GM11168 (cell line): ENCODE results near the gene DSC1.
"Not testable (repeated sequence)": the region's sequence is repeated elsewhere in the genome, so short reads cannot be mapped to it uniquely, and the experiment has no call there.

Experiments
- in situ Hi-C: fragments of 300-500 bp; cut with MboI; formaldehyde crosslinking; loops from one replicate; pipeline ENCODE4 v1.12.0; 2022; ENCODE audit warnings: low sequenced_read_pairs; ENCODE audit not compliant: unreplicated experiment

Gene DSC1

GRCh38 chr18:31162825-31163435 is at the start of gene DSC1:
TSS of gene DSC1 (minus strand) at chr18:31162856. CDS start at chr18:31162594, 262 bp downstream.
- in situ Hi-C loops, result no loop called here

- in situ Hi-C loops, result no loop called here
Observed at GRCh38 chr18:31211047-31211446, 48.4 kb upstream of the DSC1 start.

- in situ Hi-C loops, result no loop called here
Observed at GRCh38 chr18:31209041-31209440, 46.4 kb upstream of the DSC1 start.

GRCh38 chr18:31207391-31207790 is 44.7 kb upstream of the DSC1 start:
- in situ Hi-C loops, result no loop called here

GRCh38 chr18:31206787-31207381 is 44.2 kb upstream of the DSC1 start:
- in situ Hi-C loops, result no loop called here

GRCh38 chr18:31206071-31206470 is 43.4 kb upstream of the DSC1 start:
- in situ Hi-C loops, result no loop called here

- in situ Hi-C loops, result no loop called here
Observed at GRCh38 chr18:31205273-31205672, 42.6 kb upstream of the DSC1 start.

GRCh38 chr18:31204833-31205232 is 42.2 kb upstream of the DSC1 start:
- in situ Hi-C loops, result no loop called here

GRCh38 chr18:31204166-31204565 is 41.5 kb upstream of the DSC1 start:
- in situ Hi-C loops, result no loop called here

- in situ Hi-C loops, result no loop called here
Observed at GRCh38 chr18:31203794-31204148, 41.1 kb upstream of the DSC1 start.

- in situ Hi-C loops, result no loop called here
Observed at GRCh38 chr18:31203096-31203793, 40.6 kb upstream of the DSC1 start.

- in situ Hi-C loops, result no loop called here
Observed at GRCh38 chr18:31199190-31199769, 36.6 kb upstream of the DSC1 start.

GRCh38 chr18:31197676-31198075 is 35.0 kb upstream of the DSC1 start:
- in situ Hi-C loops, result no loop called here

GRCh38 chr18:31195063-31195462 is 32.4 kb upstream of the DSC1 start:
- in situ Hi-C loops, result no loop called here

- in situ Hi-C loops, result no loop called here
Observed at GRCh38 chr18:31192086-31192776, 29.6 kb upstream of the DSC1 start.

GRCh38 chr18:31190919-31191318 is 28.3 kb upstream of the DSC1 start:
- in situ Hi-C loops, result no loop called here

- in situ Hi-C loops, result no loop called here
Observed at GRCh38 chr18:31189757-31190156, 27.1 kb upstream of the DSC1 start.

GRCh38 chr18:31185186-31185950 is 22.7 kb upstream of the DSC1 start:
- in situ Hi-C loops, result no loop called here

- in situ Hi-C loops, result no loop called here
Observed at GRCh38 chr18:31183302-31183701, 20.6 kb upstream of the DSC1 start.

- in situ Hi-C loops, result not testable (repeated sequence)
Observed at GRCh38 chr18:31177369-31177768, 14.7 kb upstream of the DSC1 start.
